HS-27A (cell line): Measurements from ENCODE around the gene CSRP3.

Source experiments
- DNase-seq: peaks from one replicate; pipeline ENCODE4 v3.0.0-alpha.2; 2012; ENCODE audit warnings: low read depth, missing footprints

CSRP3 gene

DNA sequence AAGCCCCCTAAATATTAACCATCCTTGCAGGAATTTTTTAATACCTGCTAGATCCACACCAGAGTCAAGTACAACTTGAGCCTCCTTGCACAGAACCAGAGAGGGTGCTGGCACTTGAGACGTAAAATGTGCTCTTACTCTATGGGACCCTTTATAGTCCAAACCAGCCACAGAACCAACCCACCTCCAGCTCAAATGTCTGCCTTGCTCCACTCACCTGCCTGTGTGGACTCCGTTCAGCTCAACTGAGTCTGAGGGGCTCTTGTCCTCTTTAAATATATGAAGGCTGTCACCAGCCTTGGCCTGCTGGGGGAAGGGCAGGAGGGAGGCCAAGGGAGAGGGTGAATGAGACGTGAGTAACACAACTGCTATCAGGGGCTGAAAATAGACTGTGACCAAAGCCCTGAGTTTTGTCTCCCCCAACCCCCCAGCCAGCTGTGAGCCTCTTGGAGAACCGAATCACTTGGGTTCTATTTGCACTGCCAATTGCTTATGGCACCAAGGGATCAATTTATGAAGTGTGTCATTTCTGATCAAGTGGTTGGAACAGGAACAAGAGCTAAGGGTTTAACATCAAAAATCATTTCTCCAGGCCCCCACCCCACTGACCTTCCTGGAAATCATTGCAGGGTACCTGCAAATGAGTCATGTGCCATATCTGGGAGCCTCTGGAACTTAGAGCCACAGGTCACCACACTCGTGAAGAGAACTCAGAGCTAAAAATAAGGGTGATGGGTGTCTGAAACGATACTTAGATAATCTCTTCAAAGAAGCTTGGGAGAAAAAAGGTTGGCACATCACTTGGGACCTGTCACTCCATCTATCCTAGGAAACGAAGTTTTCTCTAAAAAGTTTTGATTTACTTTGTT lies at the start of gene CSRP3:
CSRP3 (minus strand) TSS at position 247 of the 869 bp plus-strand sequence. CDS start 9,535 bp downstream, outside the sequence.
- no peak for DNase-seq

DNA sequence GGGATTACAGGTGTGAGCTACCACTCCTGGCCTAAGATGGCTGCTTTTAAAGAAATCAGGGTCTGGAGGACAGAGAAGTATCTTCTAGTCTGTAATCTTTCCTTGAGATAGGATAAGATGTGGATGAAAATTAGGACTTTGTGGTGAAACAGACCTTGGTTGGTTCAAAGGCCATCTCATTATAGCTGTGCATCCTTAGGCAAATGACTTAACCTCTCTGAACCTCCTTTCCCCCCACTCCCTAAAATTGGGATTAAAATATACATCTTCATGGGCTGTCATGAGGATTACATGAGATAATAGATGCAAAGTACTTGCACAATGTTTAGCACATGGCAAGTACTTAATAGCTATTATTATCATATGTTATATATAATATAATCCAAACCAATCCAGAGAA lies 49.8 kb upstream of the CSRP3 start:
- DNase-seq, result no peak

DNA sequence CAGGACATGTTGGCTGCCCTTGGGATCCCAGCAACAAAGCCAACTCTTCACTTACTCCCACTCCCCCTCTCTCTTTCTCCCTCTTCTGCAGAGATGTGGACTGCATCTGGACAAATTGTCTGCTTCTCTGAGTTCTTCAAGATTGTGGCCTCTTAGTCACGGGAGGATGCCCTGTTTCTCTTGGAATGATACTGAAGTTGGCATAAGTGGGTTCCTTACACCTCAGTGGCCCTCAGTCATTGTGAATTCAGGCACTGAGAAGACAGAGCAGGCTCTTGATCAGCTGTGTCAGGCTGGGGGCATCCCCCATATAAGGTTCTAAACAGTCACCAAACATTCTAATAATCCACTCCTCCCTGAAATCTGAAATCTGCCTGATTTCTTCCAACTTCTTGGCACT lies 45.0 kb upstream of the CSRP3 start:
- DNase-seq, result no peak

DNA sequence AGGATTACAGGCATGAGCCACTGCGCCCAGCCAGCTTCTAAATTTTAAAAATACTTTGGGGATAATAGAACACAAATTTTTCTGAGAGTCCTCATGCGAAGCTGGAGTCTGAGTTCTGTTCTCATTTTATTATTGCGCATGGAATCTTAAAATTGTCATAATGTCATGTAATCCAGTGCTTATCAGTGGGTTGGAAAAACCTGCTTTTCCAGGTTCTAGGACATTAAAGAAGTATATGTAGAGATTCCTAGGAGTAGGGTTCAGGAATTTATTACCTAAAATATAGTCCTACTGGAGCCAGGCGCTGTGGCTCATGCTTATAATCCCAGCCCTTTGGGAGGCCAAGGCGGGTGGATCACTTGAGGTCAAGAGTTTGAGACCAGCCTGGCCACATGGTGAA lies 43.6 kb upstream of the CSRP3 start:
- no peak for DNase-seq

DNA sequence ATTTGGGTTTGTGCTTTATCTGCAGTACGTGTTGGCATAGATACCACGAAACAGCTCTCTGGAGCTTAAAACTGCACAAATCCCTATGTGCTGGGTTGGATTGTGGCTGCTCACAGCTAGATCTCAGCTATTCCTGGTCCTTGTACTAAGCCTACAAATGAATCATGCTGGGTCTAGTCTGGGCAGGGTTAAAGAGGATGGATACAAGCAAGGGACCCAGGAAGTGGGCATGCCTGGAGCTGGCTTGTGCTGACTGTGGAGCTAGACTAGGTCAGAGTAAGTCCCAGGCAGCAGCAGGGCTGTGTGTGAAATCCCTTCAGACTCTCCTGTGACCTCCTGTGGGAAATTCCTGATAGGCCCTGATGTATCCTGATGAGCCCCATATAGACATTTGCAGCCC lies 42.8 kb upstream of the CSRP3 start:
- DNase-seq, result no peak

DNA sequence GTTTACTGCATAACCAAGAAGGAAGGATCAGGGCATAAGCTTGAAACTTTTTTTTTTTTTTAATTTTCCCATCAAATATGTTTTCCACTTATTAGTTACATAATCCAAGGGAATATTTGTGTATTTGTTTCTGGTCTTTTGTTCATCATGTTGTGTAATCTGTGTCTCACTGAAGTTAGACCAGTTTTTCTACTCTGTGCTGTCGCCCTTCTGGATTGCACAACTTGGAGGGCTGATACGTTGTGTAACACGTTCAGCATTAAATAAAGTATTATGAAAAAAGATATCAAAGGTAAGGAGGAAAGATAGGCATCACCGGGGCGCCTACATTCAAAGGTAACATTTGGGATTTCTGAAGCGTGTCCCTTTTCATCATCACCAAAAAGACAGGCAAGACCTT lies 42.3 kb upstream of the CSRP3 start:
- DNase-seq, result no peak

DNA sequence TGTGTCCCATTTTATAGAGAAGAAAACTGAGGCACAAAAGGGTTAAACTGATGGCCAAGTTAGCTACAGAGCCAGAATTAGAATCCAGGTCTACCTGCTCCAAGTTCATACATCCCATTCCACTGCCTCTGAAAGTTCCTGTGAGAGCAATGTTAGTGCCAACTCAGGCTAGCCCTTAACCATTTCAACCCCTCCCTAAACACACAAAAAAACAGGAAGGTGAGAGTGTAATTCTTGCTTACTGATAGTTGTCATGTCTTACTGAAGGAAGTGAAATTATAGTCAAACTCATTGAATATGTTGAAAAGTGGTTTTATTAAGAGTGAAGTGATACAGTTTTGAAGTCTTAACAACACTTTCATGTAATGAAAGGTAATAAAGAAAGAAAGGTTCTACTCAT lies 41.8 kb upstream of the CSRP3 start:
- DNase-seq, result no peak

DNA sequence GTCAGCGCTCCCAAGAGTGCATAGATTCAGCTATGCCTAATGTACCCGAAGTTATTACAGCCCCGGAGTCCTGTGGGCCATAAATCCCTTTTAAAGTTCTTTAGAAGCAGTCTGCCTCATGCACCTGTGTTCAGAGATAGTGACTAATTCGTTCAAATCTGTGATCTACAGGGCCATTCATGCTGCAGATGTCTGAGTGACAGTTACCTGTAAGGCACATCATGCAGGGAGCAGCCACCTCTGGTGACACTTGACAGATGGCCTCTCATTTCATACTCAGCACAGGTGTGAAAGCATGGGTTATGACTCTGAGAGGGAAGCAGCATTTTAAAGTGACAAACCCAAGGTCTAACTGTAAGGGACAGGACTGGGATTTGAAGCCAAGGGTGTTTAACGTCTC lies 41.4 kb upstream of the CSRP3 start:
- no peak for DNase-seq

DNA sequence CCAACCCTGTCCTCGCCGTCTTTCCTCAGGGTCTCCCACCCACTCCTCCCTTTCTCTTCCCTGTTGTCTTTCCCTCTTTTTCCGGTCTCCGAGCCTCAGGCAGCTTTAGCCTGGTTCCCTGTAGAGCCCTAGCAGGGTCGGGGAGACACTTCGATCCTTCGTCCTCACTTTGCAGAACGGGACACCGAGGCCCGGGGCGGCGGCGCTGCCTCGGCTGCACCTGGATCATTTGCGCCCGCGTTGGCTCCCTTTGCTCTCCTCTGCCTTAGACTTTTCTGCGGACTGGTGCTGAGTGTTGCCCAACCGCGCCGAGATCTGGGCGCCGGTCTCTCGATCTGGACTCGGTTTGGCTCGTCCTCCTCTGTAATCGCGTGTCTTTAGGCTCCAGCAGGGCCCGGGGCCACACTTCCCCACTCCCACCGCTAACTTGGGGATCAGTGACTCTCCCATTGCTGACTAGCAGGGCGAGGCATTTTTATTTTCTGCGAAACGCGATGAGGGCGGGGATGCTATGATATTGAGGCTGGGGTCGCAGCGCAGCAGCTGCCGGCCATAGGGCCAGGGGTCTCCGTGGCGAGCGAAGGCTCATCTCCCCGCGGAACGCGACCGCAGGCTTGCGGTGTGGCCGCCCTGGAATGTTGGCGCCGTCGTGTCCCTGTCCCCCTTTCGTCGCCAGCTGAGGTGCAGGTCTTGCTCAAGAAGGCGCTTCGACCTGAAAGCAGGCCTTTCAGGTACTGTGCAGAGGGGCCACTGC lies 40.6 kb upstream of the CSRP3 start:
- no peak for DNase-seq

DNA sequence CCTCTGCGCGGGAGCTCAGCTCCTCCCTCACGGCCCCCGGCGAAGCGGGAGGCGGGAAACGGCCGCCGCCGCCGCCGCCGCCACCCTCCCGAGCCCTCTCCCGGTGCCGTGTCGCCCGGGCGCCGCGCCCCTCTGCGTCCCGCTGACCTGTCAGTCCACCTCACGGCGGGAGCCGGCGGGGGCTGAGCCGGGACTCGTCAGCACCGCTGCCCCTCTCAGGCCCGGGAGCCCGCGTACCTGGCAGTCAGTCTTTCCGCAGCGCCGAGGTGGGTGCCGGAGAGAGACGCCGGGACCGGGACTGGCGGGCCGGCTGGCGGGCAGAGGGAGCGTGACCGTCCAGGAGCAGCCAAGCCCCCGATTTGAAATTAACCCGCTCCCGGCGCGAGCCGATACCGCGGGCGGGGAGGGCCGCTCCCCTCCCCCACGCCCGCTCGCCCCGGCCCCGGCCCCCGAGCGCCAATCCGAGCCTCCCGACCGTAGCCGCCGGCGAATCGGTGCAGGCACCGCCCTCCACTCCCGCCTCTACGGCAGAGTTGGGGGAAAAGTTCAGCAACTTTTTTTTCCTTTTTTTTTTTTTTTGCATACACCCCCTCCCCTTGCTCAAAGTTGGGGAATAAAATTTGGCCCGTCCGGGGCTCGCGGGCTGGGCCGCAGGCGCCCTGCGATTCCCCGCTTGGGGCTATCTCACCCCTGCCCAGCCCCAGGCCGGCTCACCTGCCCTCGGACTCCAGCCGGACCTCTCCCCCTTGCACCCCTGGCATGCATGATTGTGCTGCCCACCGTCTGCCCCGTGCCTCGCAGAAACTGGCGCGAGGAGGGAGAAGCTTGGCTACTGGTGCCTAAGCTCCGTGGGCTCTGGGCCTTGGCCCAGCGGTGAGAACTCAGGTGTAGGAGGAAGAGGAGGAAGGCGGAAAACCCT lies 39.7 kb upstream of the CSRP3 start:
- DNase-seq, result no peak

DNA sequence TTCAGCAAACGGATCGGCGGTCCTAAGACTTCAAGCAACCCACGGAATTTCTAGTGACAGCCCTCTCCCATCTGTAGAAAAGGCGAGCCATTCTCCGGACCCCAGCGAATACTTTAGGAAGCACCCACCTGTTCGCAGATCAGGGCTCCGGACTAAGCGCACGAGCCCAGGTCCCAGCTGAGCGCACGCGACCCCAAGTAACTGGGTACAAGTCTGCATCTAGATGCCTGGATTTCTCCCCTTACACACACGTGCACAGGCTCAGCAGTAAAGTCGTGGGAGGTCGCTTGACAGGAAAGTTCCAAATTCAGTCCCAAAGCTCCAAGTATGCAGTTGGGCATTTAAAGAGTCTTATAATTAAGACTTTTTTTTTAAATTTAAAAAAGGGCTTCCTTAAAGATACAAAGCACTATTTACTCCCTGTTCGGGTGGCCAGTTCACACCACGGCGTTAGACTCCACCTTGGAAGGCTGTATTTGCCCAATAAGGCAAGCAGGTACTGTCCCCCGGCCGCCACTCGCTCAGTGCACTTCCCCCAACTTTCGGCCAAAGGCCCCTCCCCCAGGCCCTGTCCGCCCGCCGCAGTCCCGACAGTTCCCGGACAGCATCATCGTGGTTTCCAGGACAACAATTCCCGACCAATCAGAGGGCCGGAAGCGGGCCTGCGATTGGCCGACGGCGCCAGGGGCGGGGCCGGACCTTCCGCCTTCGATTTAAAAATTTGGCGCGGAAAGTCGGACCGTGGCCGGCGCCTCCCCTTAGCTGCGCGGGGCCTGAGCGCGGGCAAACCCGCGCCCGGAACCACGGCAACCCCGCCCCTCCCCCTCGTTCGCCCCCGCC lies 38.9 kb upstream of the CSRP3 start, which contains the start of gene E2F8:
E2F8 (minus strand) TSS at position 526 of the 840 bp plus-strand sequence. CDS start 824 bp downstream, outside the sequence.
- DNase-seq, result peak; percentile 92

DNA sequence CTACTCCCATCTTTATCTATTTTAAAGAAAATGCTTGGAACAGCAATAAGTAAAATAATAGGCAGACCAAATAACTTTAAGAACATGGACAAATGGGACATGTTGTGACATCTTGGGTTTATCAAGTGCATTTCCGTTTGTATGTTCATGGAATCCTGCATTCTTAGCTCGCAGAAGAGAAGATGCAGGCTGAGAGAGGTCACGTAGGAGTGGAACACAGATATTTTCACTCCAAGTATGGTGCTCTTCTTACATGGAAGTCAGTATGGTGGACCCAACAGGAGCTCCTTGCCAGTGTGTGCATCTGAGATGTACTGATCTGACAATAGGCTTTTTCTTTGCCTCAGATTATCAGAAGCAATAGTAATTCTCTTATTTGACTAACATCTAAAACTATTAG lies 37.3 kb upstream of the CSRP3 start:
- DNase-seq, result no peak

DNA sequence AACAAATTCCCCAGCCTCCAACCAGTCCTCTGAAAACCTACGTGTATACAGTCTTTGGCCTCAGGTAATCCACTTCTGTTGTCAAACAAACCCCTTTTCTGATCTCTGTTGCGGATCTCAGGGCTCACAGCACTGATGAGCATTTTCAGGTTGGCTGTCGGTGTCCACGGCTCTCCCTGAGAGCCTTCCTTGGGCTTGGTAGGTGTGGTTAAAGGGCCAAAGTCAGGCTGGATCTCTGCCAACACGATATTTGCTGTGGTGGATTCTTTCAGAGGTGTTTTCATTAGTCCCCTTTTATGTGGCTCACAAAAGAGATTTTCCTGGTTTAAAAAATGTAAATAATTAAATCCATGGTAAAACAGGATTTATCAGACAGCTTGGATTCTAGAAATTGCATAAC lies 36.0 kb upstream of the CSRP3 start:
- no peak for DNase-seq

DNA sequence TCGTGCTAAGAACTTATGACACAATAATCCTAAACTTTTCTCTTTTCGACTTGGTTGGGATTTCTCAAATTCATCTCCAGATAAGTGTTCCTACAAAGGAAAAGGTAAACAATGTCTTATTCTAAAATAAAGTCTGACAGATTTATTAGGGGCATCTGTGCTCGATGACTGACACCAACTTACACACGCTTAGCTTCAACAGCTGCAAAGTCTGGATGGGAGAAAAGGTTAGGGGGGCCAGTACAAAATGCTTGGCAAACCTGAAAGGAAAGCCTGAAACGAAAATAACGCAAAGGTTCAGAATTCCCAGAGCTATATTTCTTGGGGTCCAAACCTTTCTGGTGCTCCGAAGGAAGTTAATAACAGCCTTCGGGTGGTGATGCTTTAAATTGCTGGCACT lies 35.6 kb upstream of the CSRP3 start:
- DNase-seq, result no peak

DNA sequence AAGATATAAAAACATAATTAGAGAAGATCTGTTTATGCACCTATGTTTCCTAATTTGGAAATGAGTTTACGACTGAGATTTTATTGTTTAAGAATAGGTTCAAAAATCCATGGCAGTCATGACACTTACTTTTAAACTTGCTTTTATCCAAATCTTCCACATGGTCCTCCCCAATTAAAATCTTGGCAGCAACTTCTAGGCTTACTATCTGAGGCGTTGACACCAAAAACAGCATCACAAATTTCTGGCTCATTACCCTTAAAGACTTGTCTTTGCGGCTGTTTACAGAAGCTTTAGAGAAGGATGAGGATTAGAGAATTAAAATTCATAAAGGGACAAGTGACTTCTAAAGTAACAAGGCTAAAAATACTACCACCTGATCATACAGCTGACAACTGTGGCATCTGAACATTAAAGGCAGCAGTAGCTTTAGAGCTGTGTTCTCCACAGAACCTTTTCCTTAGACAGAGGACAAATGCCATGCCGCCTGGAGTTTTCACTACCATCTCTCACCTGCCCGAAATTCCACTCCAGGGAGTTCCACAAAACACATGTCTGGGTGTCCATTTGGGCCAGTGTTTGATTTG lies 32.5 kb upstream of the CSRP3 start:
- DNase-seq, result no peak

DNA sequence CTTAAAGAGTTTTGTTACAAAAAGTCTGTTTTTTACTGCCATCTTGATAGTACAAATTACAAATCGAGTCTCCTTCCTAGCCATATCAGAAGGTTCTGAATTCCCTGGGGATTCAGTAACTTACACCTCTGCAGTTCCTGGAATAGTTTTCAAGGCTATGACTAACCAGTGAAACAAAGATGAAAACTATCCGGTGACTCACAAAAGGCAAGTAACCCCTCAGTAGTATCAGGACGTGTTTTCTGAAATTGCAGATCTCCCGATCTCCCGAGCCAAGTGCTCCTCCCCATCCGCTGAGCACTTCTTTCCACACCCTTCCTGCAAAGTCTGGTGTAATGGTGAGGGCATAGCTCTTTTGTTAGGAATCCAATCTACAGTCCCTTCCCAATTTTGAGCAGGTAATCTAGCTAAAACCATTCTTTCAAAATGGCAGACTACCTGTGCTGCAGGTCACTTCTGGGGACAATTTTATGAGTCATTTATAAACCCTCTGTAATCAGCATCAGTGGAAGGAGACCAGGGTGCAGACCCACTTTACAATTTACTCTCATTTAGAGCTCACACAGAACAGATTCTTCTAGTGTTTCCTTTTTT lies 31.2 kb upstream of the CSRP3 start:
- peak; percentile 56 for DNase-seq

DNA sequence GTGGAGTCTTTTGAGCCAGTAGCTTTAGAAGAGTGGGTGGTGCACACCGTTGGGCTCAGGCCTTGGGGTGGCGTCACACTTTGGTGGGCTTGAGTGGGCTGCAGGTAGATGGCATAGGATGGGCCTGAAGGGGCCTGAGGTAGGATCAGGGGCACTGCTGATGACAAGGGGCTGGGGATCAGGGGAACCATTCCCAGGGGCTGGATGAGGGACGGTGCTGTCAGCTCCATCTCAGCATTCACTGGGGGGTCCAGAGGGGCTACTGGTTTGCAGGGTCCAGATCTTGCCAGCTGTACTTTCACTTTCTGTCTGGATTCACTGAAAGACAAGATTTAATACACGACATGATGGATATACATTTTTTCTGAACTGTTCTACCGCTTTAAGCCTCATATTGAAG lies 27.9 kb upstream of the CSRP3 start:
- DNase-seq, result no peak

DNA sequence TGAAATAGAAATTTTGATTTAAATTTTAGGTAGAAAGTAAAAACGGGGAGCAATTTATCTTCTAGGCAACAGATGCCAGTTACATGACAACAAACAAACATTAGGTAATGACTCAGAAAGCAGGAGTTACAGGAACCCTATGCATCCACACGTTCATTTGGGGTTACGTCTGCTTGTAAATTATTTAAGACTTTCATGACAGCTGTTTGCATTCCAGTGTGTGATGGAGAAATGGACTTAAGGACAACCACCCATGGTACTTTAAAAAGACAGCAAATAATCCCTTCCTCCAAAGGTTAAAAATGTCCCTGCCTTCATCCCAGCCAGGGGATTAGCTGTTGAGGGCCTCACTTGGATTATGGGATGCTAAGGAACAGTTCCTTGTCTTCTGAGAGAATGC lies 27.2 kb upstream of the CSRP3 start:
- no peak for DNase-seq

DNA sequence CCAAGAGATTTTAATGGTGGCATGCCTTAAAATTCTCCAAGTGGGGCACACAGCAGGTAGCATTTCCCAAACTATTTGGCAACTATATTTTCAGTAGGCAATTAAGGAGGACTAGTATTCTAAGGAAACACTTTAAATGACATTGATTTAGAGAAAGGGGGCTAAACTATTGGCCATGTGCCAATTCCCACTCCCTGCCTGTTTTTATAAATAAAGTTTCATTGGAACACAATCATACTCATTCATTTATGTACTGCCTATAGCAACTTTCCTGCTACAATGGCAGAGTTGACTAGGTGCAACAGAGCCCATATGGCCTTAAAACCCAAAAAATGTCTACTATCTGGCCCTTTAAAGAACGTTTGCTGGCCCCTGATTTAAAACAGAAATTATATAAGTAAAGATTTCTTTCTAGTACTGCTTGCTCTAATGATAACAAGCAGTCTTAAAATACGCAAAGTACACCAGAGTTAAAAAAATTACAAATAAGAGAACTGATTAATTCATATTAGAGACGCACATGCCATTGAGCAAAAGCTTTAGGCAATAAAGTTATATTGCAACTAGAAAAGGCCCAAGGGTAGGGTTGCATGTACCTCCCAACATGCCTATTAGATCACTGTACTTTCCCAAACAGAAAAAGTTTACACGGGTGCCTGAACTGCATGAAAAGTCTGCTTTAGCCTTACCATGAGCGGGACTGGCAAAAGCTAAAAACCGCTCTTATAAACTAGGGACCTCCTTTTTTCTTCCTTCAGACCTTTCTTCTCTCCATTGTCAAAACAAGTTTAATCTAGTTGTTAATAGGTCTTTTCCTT lies 24.8 kb upstream of the CSRP3 start:
- DNase-seq, result no peak

DNA sequence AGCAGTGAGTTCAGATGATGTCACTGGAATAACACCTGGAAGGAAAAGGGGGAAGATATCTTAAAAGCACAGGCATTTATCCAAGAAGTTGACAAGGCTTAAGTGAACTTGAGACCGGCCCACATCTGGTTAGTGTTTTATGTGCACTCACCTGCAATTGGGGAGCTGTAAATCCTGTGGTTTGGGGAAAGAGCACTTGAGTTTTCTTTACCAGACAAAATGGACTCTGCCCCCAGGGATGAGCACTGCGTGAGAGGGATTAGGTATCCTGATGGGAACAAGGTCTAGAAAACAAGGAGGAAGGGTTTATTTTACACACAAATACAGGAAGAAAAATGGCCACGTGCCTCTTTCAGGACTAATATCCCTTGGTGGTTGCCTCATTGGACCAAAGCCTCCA lies 23.8 kb upstream of the CSRP3 start:
- DNase-seq, result no peak
